ENCODE data around the gene SLC35G6.

- TF ChIP-seq CTCF (IDR thresholded peaks at IDR 0.05; ENCODE audit: low read depth, low read length) (no peak), EZH2phosphoT487 (IDR thresholded peaks at IDR 0.05; ENCODE audit: low read depth) (no peak)
These were observed 3.7 kb downstream of the SLC35G6 start for GRCh38 chr17:7484919-7485377.
